Vagina (tissue), 2 donors: ENCODE results near the gene MPRIP.

Experiments
- CTCF ChIP-seq, 3 experiments: fragments of 450-650 bp in 2 of 3; fragments of 200-600 bp in 1 of 3; sonication (generic) in 1 of 3; IDR thresholded peaks; one replicate each; pipeline ENCODE4 v1.5.1; 2017 to 2019; ENCODE audit warnings: antibody characterized with exemption in 3 of 3, mild to moderate bottlenecking in 2 of 3, moderate library complexity in 2 of 3
- POLR2A ChIP-seq, 2 donors: fragments of 450-650 bp; IDR thresholded peaks; one replicate each; pipeline ENCODE4 v1.6.1; 2017; ENCODE audit warnings: antibody characterized with exemption in 2 of 2, mild to moderate bottlenecking in 2 of 2, moderate library complexity in 2 of 2
- POLR2AphosphoS5 ChIP-seq, 2 donors: sonication (generic); formaldehyde crosslinking; IDR thresholded peaks; one replicate each; pipeline ENCODE4 v1.9.0; 2017; ENCODE audit warnings: antibody characterized with exemption in 2 of 2, mild to moderate bottlenecking in 2 of 2, low read depth in 1 of 2; ENCODE audit not compliant: insufficient read depth in 1 of 2

GRCh38 chr17:17179371-17179827 lies 137.1 kb downstream of the MPRIP start:
- TF ChIP-seq CTCF (IDR thresholded peaks at IDR 0.05) (no peak), POLR2AphosphoS5 (IDR thresholded peaks at IDR 0.05; ENCODE audit: insufficient read depth in 1 of 2, low read depth in 1 of 2) (no peak), POLR2A (IDR thresholded peaks at IDR 0.05) (no peak)
